Subcutaneous adipose tissue (tissue), 4 donors: ENCODE results near the gene ASXL1. TPM values are rescaled to one million over a fixed set of nuclear protein-coding genes. Genes with fewer than 3 reads are reported as not detected.

Experiments
- total RNA-seq, 4 donors: library from RNA; depleted of rRNA; stranded (reverse); fragments of >200 nt; gene quantifications; one replicate each; pipeline ENCODE4 v1.1.0, GENCODE V29; 2016
- TF ChIP-seq, protein P1 (sequence below): fragments of 450-650 bp; IDR thresholded peaks from one replicate; pipeline ENCODE4 v1.5.1; 2016; ENCODE audit warnings: low read depth, mild to moderate bottlenecking, control low read depth, antibody characterized with exemption, moderate library complexity

ASXL1 gene
- total RNA-seq, 4 donors from 2014 or later: 77.0 to 125 (median 81.6) TPM

DNA sequence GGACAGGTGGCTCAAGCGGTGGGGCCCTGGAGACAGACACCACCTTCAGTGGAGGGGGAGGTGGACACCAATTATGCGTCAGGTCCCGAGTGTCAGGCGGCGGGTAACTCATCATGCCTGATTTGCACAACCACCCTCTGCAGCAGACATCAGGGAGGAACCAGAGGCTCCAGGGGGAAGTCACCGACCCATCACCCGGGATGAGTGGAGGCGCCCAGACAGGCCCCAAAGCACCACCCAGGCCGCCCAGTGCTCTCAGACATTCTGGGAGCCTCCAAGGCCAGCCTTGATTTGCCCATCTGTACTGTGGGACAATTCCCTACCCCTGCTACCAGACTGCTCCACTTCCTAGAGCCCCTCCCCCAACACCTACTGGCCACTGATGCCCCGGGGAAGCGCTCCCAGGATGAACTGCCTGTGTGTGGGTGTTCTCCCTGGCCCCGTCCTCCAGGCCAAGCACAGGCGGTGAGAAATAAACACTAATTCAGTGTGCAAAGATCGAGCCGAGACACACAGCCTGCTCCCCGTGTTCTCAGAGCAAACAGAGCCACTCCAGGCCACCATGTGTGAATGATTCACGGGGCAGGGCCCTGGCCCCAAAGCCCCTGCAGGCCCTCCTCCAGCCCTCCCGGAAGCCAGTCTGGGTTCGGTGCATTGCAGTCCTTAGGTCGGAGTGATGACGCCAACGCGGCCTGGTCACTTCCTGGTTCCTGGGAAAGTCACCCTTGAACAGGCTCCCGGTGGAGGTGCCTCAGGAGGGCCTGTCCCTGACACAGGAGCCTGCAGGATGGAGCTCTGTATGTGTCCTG lies 107.2 kb downstream of the ASXL1 start:
- TF ChIP-seq, protein P1, sequence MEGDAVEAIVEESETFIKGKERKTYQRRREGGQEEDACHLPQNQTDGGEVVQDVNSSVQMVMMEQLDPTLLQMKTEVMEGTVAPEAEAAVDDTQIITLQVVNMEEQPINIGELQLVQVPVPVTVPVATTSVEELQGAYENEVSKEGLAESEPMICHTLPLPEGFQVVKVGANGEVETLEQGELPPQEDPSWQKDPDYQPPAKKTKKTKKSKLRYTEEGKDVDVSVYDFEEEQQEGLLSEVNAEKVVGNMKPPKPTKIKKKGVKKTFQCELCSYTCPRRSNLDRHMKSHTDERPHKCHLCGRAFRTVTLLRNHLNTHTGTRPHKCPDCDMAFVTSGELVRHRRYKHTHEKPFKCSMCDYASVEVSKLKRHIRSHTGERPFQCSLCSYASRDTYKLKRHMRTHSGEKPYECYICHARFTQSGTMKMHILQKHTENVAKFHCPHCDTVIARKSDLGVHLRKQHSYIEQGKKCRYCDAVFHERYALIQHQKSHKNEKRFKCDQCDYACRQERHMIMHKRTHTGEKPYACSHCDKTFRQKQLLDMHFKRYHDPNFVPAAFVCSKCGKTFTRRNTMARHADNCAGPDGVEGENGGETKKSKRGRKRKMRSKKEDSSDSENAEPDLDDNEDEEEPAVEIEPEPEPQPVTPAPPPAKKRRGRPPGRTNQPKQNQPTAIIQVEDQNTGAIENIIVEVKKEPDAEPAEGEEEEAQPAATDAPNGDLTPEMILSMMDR: no peak

DNA sequence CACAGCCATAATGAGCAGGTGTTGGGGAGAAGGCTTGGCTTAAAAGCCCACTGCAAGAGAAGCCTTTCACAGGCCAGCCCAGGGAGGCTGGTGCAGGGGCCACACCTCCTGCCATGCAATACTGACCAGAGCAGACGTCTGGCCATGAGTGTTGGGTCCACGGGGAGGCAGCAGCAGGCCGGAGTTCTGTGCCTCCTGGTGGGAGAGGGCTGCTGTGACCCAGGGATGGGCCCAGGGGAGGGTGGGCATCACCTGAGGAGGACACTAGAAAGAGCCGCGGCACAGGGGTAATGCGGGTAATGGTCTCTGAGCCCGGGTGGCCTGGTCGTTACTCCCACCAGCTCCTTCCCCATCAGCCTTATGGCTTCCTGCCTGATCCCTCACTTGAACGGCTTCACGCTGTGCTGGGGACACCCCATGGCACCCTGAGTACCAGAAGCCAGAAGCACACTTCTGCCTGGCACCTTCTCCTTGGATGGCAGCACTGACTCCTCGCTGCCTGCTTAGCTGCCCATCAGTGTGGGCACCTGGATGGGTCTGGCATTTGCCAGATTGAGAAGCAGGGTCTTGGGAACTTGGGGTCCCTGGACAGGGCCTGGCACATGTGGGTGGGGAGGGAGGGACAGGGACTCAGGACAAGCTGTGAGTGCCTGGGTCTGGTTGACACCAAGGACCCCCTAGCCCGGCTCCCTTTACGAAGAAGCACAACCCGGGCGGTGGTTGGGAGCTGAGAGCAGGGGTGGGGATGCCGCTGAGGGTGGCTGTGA lies 108.8 kb downstream of the ASXL1 start:
- TF ChIP-seq, protein P1: no peak

DNA sequence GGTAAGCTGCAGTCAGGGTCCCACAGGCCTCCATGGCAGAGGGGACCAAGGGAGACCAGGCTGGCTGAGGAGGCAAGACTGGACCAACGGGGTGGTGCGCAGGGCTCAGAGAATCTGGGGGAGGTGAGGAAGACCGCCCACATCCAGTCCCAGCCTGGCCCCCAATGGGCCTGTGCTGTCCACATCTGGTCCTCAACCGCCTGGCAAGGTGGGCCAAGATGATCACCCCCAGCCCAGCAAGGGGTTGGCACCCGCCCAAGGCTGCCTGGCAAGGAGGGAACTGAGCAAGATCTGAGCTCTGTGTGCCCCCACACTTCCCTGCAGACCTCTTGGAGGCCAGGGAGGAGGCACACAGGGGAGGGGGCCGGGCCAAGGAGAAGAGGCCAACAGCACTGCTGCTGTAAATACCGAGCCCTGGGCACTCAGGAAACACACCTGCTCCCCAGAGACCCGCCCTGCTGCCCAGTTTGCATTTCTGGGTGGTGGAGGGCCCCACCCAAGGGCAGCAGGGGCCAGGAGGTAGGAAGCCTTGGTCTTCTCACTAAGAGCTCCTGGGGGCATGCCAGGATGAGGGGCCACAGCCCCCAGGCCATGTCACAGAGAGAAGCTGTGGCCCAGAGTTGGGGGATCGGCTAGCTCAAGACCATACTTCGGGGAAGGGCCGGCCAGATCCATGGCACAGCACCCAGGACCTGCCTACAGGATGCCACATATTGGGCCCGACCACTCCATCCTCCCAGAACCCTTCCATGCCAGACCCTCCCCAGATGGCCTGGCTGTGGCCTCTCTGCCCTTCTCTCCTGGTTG lies 109.6 kb downstream of the ASXL1 start:
- TF ChIP-seq, protein P1: no peak

DNA sequence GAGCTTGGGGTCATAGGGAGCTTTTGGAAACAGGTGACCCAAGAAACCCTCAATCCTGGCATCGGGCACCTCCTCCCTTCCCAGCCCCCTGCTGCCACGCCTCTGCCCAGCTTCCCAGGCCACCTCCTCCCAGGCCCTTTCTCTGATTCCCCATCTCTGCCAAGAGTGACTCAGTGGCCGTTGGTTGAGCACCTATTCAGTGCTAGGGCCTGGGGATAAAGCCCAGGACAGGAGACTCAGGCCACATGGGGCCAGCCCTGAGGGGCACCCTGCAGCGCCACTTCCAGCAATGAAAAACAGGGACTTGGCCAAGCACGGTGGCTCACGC lies 110.1 kb downstream of the ASXL1 start:
- TF ChIP-seq, protein P1: no peak

DNA sequence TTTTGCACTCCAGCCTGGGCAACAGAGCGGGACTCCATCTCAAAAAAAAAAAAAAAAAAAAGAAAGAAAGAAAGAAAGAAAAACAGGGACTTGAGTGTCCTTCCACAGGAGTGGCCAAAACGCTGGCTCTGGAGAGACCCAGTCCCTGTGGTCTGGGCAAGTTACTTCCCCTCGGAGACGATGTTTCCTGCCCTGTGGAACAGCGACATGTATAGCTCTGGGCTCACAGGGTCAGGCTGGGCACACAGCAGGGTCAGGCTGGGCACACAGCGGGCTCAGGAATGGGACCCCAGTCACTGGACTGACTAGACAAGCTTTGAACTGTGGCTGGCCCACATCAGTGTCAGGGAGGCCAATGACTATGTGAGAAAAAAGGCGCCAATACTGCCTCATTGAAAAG lies 110.7 kb downstream of the ASXL1 start:
- TF ChIP-seq, protein P1: no peak

DNA sequence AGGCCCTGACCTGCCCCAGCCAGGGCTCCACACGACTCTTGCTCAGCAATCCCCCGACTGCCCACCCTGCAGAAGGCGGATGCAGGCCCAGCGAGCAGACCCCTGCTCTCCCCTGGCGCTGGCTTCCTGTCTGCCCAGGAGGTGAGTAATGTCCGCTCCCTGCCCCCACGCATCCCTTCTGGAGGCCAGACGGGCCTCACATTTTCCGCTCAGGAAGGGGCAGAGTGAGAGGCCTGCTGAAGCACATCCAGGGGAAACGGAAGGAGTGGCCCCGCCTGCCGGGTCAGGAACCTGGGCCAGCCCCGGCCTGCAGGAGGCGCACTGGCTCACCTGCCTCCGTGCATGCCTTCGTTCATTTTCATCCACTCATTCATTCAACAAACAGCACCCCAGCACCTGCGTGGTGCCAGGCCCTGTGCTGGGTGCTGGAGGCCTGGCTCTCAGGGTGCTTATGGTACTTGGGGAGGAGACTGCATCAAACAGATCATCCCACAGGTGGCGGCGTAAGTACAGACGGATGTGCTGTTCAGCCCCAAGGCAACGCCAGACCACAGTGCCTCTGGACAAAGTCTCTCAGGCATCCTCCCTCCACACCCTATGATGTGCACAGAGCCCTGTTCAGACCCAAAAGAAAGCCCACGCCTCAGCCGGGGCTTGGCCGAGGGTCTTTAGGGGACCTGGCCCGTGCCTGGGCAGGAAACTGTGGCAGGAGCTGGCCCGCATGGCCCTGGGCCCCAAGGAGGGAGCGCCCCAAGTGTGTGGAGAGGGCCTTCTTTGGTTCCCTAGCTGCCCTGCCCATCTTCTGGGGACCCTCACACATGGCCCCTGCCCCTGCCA lies 112.1 kb downstream of the ASXL1 start:
- TF ChIP-seq, protein P1: no peak
